Stimulated activated CD4-positive, alpha-beta T cell treated with anti-CD3 and anti-CD28 coated beads, Interleukin-2, amount 100 ng/mL, for 48 hours (primary cell): ENCODE results near the gene SLCO4A1.

Experiments
- DNase-seq, 2 donors: peaks; one replicate each; pipeline ENCODE4 v3.0.0-alpha.2; 2020

The SLCO4A1 gene

DNA sequence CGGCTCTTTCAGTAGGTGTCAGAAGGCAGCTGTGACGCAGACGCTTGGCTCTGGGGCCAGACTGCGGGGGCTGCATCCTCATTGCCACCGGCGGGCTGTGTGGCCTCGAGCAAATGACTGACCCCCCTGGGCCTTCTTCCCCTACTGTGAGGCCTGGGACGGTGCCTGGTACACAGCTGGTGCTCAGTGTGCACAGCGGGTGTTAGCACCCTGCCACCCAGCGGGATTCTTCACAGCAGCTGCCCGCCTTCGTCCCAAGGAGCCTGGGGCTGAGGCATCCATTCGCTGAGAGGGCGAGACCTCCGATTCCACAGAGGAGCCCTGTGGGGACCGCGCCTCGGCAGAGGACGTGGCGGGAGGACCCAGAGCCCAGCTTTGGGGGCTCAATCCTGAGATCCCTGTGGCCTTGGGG, 10.6 kb downstream of the SLCO4A1 start:
- DNase-seq = no peak

DNA sequence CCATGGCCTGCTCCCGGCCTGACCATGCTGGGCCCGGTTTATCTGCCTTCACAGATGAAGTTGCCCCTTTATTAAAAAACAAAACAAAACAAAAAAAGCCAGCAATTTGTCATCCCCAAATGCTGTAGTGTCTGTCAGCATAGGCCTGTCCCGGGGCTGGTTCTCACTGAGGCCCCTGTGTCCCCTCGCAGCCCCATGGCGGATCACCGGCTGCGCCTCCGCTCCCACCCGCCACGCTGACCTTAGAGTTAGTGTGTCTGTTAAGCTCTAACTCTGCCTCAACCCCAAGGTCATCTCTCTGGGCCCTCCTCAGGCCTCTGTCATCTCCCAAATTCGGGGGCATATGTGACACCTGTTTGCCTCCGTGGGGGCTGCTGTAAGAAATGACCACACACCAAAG, 11.1 kb downstream of the SLCO4A1 start:
- no peak for DNase-seq

DNA sequence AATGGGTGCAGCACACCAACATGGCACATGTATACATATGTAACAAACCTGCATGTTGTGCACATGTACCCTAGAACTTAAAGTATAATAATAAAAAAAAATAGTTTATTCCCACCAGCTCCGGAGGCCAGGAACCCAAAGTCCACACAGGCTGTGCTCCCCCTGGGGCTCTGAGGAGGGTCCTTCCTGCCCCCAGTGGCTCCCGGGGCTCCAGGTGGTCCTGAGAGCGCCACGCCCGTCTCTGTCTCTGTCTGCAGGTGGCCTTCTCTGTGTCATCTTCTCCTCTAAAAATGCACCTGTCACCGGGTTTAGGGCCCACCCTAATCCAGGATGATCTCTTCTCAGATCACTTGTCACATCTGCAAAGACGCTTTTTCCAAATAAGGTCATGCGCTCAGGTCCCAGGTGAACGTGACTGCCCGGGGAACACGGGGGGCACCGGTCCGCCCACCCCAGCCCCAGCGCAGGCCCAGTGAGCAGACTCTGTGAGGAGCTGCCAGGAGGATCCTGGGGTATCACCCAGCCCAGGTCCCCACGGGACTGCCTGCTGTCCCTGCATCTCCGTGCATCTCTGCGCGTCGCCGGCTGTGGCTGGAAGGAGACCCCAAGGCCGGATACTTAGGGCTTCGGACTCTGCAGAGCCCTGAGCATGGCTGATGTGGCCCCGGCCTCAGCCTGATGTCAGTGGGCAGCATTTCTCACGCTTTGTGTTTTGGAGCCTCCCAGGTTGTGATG, 11.8 kb downstream of the SLCO4A1 start:
- DNase-seq = no peak

DNA sequence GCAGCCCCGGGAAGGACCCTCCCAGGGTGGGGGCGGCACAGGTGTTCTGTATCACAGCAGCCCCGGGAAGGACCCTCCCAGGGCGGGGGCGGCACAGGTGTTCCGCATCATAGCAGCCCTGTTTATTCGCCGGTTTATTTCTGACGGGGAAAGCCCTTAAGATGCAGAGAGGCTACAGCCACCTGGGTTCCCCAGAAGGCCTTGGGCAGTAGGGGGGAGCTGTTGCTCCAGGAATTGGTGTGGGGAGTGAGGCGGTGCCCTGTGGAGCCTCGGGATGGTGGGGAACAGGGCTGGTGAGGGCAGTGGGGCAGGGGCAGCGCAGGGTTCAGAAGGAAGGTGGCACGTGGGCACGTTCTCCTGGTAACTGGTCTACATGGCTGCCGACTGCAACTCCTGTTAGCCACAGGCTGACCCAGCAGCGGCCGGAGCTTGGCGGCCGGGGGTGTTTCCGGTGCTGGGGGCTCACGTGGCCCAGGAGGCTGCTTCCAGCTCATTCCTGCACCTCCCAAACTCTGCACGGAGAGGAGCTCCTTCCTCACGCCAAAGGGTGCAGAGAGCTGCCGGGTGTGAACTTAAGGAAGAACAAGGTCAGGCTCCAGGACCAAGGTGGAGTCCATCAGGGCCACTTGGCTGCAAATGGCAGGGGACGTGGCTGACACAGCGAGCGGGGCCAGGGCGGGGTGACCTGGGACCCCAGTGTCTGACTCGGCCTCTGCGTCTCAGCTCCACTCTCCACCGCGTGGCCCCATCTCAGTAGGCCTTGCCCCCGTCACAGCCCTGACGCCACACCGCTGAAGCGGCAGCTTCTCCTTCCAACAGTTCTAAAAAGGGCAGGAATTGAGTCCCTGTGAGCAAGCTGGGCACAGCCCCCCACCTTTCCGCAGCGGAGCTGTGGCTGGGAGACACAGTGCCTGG, 13.2 kb downstream of the SLCO4A1 start:
- no peak for DNase-seq

DNA sequence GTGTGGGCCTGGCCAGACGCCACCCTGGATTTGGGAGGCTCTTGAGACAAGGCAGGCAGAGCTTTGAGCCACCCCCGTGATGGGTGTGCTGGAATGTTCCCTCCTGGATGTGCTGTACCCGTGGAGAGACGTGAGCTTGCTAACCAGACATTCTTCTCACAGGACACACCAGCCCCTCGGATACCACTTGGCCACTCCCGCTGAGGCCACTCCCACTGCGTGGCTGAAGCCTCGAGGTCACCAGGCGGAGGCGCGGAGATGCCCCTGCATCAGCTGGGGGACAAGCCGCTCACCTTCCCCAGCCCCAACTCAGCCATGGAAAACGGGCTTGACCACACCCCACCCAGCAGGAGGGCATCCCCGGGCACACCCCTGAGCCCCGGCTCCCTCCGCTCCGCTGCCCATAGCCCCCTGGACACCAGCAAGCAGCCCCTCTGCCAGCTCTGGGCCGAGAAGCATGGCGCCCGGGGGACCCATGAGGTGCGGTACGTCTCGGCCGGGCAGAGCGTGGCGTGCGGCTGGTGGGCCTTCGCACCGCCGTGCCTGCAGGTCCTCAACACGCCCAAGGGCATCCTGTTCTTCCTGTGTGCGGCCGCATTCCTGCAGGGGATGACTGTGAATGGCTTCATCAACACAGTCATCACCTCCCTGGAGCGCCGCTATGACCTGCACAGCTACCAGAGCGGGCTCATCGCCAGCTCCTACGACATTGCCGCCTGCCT, 14.1 kb downstream of the SLCO4A1 start:
- DNase-seq = no peak

DNA sequence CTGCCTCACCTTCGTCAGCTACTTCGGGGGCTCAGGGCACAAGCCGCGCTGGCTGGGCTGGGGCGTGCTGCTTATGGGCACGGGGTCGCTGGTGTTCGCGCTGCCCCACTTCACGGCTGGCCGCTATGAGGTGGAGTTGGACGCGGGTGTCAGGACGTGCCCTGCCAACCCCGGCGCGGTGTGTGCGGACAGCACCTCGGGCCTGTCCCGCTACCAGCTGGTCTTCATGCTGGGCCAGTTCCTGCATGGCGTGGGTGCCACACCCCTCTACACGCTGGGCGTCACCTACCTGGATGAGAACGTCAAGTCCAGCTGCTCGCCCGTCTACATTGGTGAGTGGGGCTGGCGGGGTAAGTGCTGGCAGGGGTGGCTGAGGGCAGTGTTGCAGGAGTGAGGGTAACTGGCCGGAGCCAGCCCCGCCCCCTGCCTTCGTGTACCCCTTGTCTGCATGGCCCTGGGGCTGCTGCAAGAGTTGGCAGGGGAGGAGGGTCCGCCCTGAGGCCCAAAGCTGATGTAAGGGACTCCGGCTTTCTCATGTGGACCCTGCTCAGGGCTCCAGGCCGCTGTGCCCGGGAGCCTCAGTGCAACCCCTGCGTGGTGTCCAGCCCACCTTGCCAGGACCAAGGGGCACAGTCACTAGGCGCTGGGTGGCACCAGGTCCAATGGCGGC, 14.8 kb downstream of the SLCO4A1 start:
- no peak for DNase-seq

DNA sequence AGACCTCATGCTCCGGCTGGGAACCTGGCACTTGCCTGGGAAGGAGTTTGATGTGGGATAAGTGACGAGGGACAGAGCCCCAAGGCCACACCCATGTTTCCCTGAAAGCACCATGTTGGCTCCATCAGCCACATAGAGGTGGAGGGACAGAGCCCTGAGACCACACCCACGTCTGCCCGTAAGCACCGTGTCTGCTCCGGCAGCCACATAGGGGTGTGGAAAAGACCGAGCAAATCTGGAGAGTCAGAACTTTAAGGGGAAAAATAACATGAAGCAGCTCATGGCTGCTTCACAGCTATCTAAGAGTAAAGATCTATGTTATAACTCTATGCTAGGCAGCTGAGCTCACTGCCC, 15.3 kb downstream of the SLCO4A1 start:
- no peak for DNase-seq

DNA sequence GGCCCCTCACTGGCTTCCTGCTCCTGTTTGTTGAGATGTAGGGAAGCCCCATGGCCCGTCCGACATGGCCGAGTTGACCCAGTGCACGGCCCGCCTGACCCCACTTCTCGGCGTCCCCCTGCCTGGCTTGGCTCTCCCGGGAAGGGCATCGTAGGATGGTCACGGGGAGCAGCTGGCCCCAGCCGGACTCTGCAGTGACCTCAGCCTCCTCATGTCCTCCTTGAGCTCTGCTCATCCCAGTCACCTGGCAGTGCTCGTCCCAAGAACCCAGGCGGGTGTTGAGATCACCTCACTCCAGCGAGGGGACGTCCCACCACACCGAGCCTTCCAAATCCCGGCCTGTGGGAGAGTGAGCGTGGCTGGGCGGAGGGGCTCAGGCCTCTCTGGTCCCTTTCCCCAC, 15.7 kb downstream of the SLCO4A1 start:
- no peak for DNase-seq

DNA sequence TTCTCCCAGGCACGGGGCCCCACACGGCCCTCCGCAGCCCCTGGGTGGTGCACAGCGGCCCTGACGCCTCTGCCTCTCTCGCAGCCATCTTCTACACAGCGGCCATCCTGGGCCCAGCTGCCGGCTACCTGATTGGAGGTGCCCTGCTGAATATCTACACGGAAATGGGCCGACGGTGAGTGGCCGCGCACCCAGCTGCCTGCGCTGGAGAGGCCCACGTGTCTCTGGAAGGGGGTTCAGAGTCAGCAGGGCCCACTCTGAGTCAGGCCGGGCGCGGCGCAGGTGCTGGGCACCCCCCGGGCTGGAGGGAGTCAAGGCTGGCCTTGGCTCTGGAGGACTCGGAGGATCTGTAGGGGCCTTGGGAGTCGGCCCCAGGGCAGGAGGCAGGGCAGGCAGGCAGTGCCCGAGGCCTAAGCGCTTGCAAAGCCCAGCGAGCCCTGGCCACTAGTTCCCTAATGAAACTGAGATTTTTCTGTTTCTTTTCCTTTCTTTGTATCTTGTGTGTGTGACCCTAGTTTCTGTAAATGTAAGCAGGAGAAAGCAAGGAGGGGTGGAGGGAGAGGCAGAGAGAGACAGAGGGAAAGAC, 16.4 kb downstream of the SLCO4A1 start:
- DNase-seq = no peak

DNA sequence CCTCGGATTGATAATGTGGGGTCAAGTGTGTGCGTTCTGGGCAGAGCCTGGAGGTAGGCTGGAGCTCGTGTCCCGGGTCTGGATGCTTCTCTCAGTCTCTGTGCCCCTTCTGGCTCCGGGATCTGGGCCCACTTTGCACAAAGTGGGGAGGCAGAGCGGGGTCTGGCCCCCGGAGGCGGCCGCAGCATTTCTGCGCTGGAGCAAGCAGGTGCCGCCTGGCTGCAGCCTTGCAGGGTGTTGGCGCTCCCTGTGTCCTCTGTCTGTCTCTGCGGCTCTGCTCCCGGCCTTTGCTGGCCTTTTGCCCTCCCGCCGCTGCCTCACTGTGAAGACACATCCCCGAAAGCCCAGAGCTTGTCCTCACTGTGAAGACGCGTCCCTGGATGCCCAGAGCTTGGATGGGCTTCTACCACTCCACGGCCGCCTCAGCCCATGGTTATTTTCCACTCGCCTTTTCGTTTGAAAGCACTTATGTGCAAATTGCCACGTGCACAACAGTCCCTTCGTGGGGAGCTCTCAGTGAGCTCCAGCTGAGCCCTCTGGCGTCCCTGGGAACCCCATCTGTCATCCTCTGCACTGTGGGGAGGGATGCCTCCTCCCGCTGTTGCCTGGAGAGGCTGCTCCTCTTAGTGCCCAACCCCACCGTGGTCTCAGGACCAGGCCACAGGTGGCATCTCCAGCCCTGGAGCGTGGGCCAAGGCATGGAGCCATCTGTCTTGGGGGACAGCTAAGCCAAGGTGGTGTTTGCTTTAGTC, 17.4 kb downstream of the SLCO4A1 start:
- no peak for DNase-seq

DNA sequence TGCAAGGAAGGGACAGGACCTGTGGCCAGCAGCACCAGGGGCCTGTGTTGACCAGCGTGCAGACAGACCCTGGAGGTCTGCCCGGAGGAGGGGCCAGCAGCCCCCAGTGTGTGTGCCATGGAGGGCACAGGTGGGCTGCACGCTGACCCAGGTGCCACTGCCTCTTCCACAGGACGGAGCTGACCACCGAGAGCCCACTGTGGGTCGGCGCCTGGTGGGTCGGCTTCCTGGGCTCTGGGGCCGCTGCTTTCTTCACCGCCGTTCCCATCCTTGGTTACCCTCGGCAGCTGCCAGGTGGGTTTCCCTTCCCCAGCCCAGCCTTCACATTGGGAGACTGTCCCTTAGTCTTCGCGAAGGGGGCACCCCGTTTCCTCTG, 17.9 kb downstream of the SLCO4A1 start:
- no peak for DNase-seq

DNA sequence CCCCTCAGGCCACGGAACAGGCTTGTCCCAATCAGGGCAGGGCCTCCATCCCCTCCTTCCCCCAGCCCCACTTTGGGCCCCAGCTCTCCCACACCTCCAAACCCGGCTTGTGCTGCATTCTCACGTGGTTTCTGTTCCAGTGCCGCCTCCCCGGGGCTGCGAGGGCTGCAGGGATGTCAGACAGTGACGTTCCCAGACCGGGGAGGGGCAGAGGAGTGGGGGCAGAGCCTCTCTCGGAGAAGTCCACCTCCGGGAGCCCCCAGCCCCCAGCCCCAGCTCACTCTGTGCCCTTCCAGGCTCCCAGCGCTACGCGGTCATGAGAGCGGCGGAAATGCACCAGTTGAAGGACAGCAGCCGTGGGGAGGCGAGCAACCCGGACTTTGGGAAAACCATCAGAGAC, 18.5 kb downstream of the SLCO4A1 start:
- DNase-seq = no peak

DNA sequence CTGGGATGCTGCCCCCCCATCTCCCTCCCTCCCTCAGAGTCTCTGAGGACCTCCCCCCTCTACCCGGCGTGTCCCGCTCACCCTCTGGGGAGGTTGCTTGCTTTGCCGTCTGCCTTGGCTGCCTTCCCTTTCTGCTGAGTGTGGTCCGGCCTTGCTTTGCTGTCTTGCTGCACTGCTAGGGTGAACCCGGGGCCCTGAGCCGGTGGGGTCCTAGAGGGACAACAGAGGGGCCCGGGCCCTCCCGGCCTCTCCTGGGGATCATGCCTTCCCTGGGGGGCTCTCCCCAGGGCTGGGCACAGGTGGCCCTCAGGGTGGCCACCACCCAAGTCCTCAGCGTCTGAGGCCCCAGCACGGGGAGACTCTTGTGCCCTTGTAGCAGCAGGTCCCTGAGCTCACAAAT, 19.3 kb downstream of the SLCO4A1 start:
- DNase-seq = no peak

DNA sequence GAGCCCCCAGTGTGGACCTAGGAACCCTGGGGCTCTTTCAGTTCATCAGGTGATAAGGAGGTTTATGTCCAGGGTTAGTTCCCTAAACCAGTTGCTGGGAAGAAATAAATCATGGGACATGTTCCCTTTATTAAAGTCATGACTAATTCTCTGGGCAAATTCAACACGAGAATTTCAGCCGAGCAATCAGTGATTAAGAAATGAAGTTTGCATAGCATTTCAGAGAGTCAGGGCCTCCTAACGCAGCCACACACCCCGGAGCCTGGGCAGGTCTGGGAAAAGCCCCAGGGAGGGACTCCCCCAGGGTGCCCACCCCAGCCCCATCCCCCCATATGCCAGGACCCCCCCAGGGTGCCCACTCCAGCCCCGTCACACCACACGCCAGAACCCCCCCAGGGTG, 20.1 kb downstream of the SLCO4A1 start:
- DNase-seq = no peak

DNA sequence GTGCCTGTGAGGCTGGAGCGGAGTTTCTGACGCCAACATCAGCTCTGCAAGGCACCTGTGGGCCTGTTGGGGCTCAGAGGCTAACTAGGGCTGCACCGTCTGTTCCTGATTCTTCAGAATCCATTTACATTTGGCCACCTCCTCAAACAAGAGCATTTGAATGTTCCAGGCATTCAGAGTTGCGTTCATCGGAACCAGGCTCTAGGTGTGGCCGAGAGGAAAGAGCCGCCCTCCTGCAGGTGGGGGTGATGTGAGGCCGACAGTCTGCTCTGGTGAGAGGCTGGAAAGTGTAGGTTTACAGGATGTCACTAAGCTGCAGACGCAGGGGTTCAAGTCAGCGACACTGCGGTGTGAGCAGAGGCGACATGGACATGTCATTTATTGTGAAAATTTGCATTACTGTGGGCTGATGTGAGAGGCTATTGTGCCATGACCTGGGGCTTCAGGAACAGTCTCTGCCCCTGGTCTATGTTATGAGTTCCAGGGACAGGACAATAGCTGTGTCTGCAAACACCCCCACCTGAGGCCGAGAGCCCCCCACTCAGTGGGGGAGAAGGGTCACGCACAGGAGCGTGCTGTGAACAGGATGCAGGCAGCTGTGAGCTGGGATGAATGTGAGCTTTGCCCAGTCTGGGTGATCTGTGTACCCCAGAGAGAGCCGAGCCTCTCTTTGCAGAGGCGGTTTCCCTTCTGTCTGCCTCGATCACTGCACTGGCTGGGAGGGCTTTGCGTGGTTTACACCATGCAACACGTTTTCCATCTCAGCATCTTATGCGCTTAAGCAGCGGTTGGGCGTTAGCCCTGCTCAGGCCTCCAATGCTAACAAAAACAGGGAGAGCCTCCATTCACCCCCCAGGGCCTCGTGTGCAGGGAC, 21.1 kb downstream of the SLCO4A1 start:
- no peak for DNase-seq

DNA sequence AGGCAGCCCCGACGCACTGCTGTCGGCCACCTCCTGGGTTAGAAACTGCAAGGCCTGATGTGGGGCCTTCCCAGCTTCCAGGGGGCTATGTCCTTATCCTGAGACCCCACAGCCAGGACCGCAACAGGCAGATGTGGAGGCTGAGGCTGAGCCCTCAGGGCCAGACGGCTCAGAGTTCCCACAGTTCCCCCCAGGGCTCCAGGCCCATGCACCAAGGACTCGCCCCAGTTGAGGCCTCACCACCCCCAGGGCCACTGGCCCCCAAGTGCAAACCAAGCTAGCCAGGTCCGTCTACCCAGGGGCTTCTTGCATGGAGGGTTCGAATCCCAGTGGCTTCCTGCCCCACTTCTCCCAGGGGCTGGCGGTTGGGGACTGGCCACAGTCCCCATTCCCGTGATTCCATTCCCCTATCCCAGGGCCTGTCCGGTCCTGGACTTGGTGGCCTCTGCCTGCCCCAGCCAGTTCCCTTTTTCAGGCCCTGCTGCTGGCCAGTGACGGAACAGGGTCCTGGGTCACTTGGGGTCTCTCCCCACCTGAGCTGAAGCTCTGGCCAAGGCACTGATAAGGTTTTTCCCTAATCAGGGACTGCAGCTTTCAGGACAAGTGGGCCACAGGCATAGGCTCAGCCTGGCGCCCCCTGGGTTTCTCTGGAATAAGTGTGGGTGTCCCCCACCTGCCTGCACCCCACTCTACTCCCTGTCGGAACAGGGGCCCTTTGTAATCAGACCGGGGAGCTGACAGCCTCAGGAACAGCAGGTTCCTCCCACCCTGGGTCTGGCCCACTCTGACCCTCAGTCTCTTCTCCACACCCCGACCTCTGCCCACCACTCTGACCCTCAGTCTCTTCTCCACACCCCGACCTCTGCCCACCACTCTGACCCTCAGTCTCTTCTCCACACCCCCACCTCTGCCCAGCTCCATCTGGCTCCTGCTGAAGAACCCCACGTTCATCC, 22.0 kb downstream of the SLCO4A1 start:
- DNase-seq = no peak

DNA sequence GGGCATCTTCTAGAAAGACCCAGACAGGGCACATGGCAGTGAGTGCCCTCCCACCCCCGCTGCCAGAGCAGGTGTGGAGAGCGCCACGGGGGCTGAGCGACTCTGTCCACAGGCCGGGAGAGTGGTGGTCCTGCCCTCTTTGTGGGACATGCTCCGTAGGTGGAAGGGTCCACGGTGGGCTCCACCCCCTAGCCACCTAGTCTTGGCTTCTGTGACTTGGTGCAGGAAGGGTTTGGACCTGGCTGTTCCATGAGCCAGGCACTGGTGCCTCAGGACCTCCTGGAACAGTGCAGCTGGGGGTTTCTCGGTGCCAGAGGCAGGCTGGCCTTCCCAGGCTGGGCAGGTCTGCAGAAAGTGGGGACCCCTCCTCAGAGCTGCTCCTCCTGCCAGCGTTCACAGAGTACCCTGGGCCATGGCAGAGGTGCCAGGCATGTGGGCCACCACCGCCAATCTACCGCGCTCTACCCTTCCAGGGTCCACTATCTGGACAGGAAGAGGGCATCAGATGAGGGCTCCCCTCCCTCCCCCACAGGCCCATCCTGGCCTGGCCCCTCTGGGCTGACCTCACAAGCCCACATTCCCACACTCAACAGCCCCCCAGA, 23.0 kb downstream of the SLCO4A1 start:
- DNase-seq = no peak

DNA sequence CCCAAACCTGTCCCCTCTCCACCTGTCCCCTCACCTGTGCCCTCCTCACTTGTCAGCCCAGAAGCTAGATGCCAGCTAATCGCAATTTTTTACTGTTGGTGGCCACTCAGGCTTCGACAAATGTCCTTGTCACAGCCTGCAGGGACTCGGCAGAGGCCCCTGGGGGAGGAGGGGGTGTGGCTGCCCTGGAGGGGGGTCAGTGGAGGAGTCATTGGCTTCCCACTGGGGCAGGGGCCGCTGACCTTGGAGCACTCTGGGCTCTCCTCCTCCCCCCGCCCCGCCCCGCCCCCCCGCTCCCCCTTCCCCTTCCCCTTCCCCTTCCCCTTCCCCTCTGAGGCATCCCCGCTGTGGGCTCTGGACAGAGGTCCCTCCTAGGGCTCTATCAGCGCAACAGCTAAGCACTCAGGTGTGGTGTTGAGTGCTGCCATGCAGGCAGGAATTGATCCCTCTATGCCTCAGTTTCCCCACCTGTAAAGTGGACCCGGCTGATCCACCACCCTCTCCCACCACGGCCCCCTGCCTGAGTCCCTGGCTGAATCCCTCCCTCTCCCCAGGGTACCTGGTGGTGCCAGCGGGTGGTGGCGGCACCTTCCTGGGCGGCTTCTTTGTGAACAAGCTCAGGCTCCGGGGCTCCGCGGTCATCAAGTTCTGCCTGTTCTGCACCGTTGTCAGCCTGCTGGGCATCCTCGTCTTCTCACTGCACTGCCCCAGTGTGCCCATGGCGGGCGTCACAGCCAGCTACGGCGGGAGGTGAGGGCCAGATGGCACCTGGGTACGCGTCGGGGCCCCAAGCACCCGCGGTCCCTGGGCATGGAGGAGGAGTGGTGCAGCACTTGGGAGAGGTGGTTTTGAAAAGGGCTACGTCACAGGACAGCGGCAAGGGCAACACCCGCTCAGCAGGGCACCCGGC, 23.8 kb downstream of the SLCO4A1 start:
- DNase-seq = no peak
